Measurements from ENCODE around the gene C20orf204.

The C20orf204 gene

DNA sequence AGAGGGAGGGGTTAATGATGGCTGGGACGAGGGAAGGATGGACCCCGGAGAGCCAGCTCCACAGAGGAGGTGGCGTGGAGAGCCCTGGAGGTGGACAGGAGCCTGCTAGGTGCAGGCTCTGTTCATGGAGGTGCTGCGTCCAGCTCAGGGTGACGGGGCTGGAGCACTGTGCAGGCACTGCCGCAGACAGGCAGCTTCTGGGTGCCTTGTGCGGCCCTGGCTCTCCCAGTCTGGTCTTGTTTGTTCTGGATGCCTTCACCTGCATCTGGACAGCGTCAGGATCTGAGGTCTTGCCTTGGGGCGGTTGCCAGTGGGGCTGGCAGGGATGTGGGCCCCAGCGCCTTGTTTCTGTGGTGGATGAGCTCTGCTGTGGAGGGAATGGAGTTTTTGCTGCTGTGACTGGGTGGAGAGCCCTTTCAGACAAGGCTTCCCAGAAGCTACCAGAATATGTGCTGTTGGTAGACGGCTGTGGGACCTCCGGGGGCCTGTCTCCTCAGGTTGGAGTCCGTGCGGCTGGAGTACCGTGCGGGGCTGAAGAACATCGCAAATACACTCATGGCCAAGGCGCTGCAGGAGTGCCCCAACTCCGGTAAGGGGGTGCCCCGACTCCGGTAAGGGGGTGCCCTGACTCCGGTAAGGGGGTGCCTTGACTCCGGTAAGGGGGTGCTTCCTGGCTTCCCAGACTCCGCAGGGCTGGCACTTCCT is 7.8 kb upstream of the C20orf204 start:
- Histone ChIP-seq H3K9me3 (ENCODE audit: control insufficient read depth, low read length) (no peaks in the 10 kb centered on the region), H3K27ac (ENCODE audit: low read depth, low read length, severe bottlenecking) (no peak overlapping the region), H3K4me3 (ENCODE audit: extremely low read depth, insufficient read depth, low read length, poor library complexity, severe bottlenecking) (no peak overlapping the region), H3K36me3 (ENCODE audit: control insufficient read depth, insufficient read depth, low read length) (peaks cover 95% of the 10 kb centered on the region), H3K4me1 (ENCODE audit: control insufficient read depth, insufficient read depth, low read length, poor library complexity, severe bottlenecking) (no peaks in the 10 kb centered on the region)
- 92 to 94% methylated on average over 21 to 24 of the region's 24 CpGs for WGBS, 2 experiments (ENCODE audit: insufficient coverage in 2 of 2)

GRCh38 chr20:64029293-64030117 is 6.5 kb upstream of the C20orf204 start:
- Histone ChIP-seq H3K9me3 (ENCODE audit: control insufficient read depth, low read length) (no peaks in the 10 kb centered on the region), H3K27ac (ENCODE audit: low read depth, low read length, severe bottlenecking) (no peak overlapping the region), H3K36me3 (ENCODE audit: control insufficient read depth, insufficient read depth, low read length) (peaks cover 89% of the 10 kb centered on the region), H3K4me3 (ENCODE audit: extremely low read depth, insufficient read depth, low read length, poor library complexity, severe bottlenecking) (no peak overlapping the region), H3K4me1 (ENCODE audit: control insufficient read depth, insufficient read depth, low read length, poor library complexity, severe bottlenecking) (no peaks in the 10 kb centered on the region)
- 97 to 98% methylated on average over 36 to 38 of the region's 38 CpGs for WGBS, 2 experiments (ENCODE audit: insufficient coverage in 2 of 2)

DNA sequence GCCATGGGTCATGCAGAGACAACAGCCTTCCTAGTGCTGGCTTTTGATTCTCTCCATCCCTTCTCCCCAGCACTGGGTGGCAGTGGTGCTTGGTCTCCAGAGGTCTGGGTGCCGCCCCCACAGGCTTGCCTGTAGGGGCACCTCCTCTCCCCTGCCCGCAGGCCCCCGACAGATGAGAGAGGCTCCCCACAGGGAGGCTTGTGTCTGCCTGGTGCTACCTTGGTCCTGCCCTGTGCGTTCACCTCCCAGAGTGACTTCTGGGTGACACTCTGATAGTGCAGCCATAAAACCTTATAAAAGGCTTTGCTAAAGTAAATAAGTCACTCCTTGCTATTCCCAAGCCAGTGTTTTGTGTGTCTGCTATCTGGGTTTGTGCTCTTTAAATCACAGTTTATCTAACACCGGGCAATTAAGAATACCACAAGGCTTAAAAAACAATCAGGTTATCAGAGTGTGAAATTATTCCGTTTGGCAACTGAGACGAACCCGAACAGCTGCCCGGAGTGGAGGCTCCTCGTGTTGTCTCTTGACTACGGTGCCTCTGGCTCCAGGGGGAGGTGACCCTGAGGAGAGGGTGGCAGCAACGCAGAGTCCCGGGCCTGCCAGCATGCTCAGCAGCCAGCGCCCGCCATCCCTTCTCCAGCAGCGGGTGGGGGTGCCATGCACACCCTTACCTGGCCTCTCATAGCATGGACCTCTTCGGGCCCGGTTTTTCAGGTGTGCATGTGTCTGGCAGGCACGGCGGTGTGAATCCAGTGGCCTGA is 5.4 kb upstream of the C20orf204 start:
- no peaks in the 10 kb centered on the region for H3K9me3 ChIP-seq (ENCODE audit: control insufficient read depth, low read length)
- 94 to 95% methylated on average over 19 to 20 of the region's 20 CpGs for WGBS, 2 experiments (ENCODE audit: insufficient coverage in 2 of 2)
- H3K36me3 ChIP-seq (ENCODE audit: control insufficient read depth, insufficient read depth, low read length): peaks cover 83% of the 10 kb centered on the region
- H3K4me3 ChIP-seq (ENCODE audit: extremely low read depth, insufficient read depth, low read length, poor library complexity, severe bottlenecking): no peak overlapping the region
- H3K4me1 ChIP-seq (ENCODE audit: control insufficient read depth, insufficient read depth, low read length, poor library complexity, severe bottlenecking): no peaks in the 10 kb centered on the region
- H3K27ac ChIP-seq (ENCODE audit: low read depth, low read length, severe bottlenecking): no peak overlapping the region

- Histone ChIP-seq H3K9me3 (ENCODE audit: control insufficient read depth, low read length) (no peaks in the 10 kb centered on the region), H3K4me3 (ENCODE audit: extremely low read depth, insufficient read depth, low read length, poor library complexity, severe bottlenecking) (no peak overlapping the region), H3K27ac (ENCODE audit: low read depth, low read length, severe bottlenecking) (no peak overlapping the region), H3K36me3 (ENCODE audit: control insufficient read depth, insufficient read depth, low read length) (peaks cover 70% of the 10 kb centered on the region), H3K4me1 (ENCODE audit: control insufficient read depth, insufficient read depth, low read length, poor library complexity, severe bottlenecking) (peaks cover 6% of the 10 kb centered on the region)
- WGBS, 2 experiments (ENCODE audit: insufficient coverage in 2 of 2): 89 to 96% methylated on average over 12 to 14 of the region's 19 CpGs
Measured at GRCh38 chr20:64031822-64032314, 4.1 kb upstream of the C20orf204 start.

GRCh38 chr20:64032706-64033624 is 3.0 kb upstream of the C20orf204 start:
- Histone ChIP-seq H3K9me3 (ENCODE audit: control insufficient read depth, low read length) (no peaks in the 10 kb centered on the region), H3K4me1 (ENCODE audit: control insufficient read depth, insufficient read depth, low read length, poor library complexity, severe bottlenecking) (peaks cover 6% of the 10 kb centered on the region), H3K4me3 (ENCODE audit: extremely low read depth, insufficient read depth, low read length, poor library complexity, severe bottlenecking) (no peak overlapping the region), H3K27ac (ENCODE audit: low read depth, low read length, severe bottlenecking) (no peak overlapping the region), H3K36me3 (ENCODE audit: control insufficient read depth, insufficient read depth, low read length) (peaks cover 59% of the 10 kb centered on the region)
- WGBS, 2 experiments (ENCODE audit: insufficient coverage in 2 of 2): 94 to 96% methylated on average over 29 to 31 of the region's 31 CpGs

GRCh38 chr20:64033981-64034493 is 1.9 kb upstream of the C20orf204 start:
- 87 to 91% methylated on average over 9 to 11 of the region's 11 CpGs for WGBS, 2 experiments (ENCODE audit: insufficient coverage in 2 of 2)
- Histone ChIP-seq H3K36me3 (ENCODE audit: control insufficient read depth, insufficient read depth, low read length) (peaks cover 48% of the 10 kb centered on the region), H3K27ac (ENCODE audit: low read depth, low read length, severe bottlenecking) (no peak overlapping the region)

GRCh38 chr20:64035066-64035932 is 683 bp upstream of the C20orf204 start:
- H3K9me3 ChIP-seq (ENCODE audit: control insufficient read depth, low read length): no peaks in the 10 kb centered on the region
- H3K4me1 ChIP-seq (ENCODE audit: control insufficient read depth, insufficient read depth, low read length, poor library complexity, severe bottlenecking): peaks cover 6% of the 10 kb centered on the region
- peaks cover 37% of the 10 kb centered on the region for H3K36me3 ChIP-seq (ENCODE audit: control insufficient read depth, insufficient read depth, low read length)
- H3K4me3 ChIP-seq (ENCODE audit: extremely low read depth, insufficient read depth, low read length, poor library complexity, severe bottlenecking): no peak overlapping the region
- no peak overlapping the region for H3K27ac ChIP-seq (ENCODE audit: low read depth, low read length, severe bottlenecking)
- 84 to 94% methylated on average over 10 to 17 of the region's 17 CpGs for WGBS, 2 experiments (ENCODE audit: insufficient coverage in 2 of 2)

More at GRCh38 chr20:64033981-64034493, 1.9 kb upstream of the C20orf204 start:
- no peaks in the 10 kb centered on the region for H3K9me3 ChIP-seq (ENCODE audit: control insufficient read depth, low read length)
- peaks cover 6% of the 10 kb centered on the region for H3K4me1 ChIP-seq (ENCODE audit: control insufficient read depth, insufficient read depth, low read length, poor library complexity, severe bottlenecking)
- no peak overlapping the region for H3K4me3 ChIP-seq (ENCODE audit: extremely low read depth, insufficient read depth, low read length, poor library complexity, severe bottlenecking)

DNA sequence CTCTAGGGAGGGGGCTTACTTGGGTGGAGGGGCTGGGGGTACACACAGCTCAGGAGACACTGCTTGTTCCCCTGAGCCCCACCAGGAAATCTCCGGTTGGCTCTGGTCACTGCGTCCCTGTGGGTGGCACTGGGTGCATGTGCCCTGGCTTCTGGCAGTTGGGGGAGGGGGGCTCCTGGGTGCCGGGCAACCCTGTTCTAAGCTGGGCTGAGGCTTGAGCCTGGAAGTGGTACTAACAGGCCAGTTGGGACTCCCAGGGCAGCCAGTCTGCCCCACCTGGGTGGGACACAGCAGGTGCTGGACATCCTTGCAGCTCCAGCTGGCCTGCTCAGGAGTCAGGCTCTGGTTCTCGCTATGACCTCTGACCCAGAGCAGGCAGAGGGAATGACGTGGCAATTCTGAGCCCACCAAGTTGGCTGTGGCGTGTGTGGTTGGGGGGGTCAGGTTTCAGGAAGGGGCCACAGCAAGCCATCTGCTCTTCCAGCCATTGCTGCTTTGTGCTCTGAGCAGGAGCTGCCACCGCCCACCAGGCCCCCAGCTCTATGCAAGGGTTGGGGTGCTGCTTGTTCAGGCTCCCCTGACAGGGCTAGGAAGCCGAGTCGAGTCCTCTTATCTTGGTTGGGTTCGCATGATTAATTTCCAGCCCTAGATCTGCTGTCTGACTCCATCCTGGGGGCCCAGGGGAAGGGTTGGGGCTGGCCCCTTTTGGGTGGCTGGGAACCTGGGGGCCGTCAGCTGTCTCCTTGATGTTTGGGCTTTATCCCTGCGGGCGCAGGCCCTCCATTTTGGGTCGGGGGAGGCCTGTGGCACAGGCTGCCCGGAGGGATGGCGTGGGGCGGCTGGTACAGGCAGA is 590 bp downstream of the C20orf204 start:
- peak overlapping the region; percentile 5 for H3K27ac ChIP-seq (ENCODE audit: low read depth, low read length, severe bottlenecking)
- H3K36me3 ChIP-seq (ENCODE audit: control insufficient read depth, insufficient read depth, low read length): peaks cover 25% of the 10 kb centered on the region
- no peak overlapping the region for H3K4me3 ChIP-seq (ENCODE audit: extremely low read depth, insufficient read depth, low read length, poor library complexity, severe bottlenecking)
- H3K9me3 ChIP-seq (ENCODE audit: control insufficient read depth, low read length): no peaks in the 10 kb centered on the region
- 66 to 85% methylated on average over 13 to 17 of the region's 17 CpGs for WGBS, 2 experiments (ENCODE audit: insufficient coverage in 2 of 2)
- H3K4me1 ChIP-seq (ENCODE audit: control insufficient read depth, insufficient read depth, low read length, poor library complexity, severe bottlenecking): peaks cover 6% of the 10 kb centered on the region

All from mesodermal cell (in vitro differentiated cells).